ENCODE data around the gene MAGI2. TPM values are rescaled to one million over a fixed set of nuclear protein-coding genes. Genes with fewer than 3 reads are reported as not detected.
"Not testable (repeated sequence)": the region's sequence is repeated elsewhere in the genome, so short reads cannot be mapped to it uniquely, and the experiment has no call there.

The MAGI2 gene
- total RNA-seq, 2 donors from 2014 or later = 0.05 to 0.09 TPM

DNA sequence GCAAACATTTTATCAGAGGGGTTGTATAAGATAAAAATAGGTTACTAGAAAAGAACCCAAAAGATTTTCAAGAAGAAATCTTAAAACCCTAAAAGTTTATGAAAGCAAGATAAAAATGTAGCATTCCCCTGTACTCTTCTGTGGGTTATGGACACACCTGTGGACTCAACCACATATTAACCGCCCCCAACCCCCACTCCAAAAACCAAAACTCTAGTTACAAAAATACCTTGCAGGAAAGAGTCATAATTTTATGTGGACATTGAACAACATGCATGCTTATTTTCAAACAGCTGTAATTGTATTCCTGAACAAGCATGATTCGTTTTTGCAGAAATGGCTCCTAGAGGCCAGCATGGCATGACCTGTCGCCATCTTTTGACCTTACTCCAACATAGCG, 1188.0 kb downstream of the MAGI2 start:
- H3K36me3 Mint-ChIP-seq (ENCODE audit: low read depth) = no peaks in the 10 kb centered on the region
- H3K4me3 Mint-ChIP-seq = no peak overlapping the region
- H3K27me3 Mint-ChIP-seq = peaks cover 2% of the 10 kb centered on the region
- no peaks in the 10 kb centered on the region for H3K4me1 Mint-ChIP-seq
- no peak overlapping the region for H3K27ac Mint-ChIP-seq
- H3K9me3 Mint-ChIP-seq = peaks cover 6% of the 10 kb centered on the region
- no peak for ATAC-seq (replicated peaks)

DNA sequence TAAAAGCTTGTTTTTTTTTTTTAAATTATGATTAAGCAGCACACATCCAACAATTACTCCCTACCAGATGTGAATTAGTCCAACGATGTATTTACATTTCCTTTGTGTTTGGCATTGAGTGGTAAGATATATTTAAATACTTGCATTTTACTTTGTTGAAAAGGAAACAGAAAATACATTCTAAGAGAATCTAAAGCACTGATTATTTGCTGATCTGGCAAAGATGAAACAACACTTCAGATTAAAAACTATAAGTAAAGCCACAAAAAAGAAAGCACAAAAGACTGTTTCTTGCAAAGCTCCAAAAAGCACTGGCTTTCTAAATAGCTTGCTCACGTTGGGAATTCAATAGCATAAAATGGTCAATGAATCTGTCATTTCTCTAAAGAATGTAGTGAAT, 1188.4 kb downstream of the MAGI2 start:
- H3K27ac Mint-ChIP-seq = no peak overlapping the region
- H3K36me3 Mint-ChIP-seq (ENCODE audit: low read depth) = no peaks in the 10 kb centered on the region
- no peak overlapping the region for H3K4me3 Mint-ChIP-seq
- H3K9me3 Mint-ChIP-seq = peaks cover 2% of the 10 kb centered on the region
- no peak for ATAC-seq (replicated peaks)
- peaks cover 2% of the 10 kb centered on the region for H3K27me3 Mint-ChIP-seq
- H3K4me1 Mint-ChIP-seq = no peaks in the 10 kb centered on the region

DNA sequence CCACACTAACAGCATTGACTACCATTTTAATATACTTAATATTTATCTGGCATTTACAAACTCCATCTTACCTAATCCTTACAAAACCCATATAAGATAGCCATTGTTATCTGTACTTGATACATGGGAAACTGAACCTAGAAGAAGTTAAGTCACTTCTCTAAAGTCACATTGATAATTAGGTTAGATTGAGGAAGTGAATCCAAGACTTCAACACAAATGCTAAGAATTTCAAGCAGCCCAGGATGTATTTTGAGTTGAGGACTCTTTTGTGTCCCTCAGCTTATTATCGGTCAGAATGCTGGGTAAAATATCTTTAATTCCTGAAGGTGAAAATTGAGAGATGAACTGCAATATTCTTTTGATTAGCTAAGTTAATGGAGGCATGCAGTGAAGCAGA, 1189.4 kb downstream of the MAGI2 start:
- peaks cover 2% of the 10 kb centered on the region for H3K27me3 Mint-ChIP-seq
- ATAC-seq (replicated peaks) = no peak
- no peaks in the 10 kb centered on the region for H3K9me3 Mint-ChIP-seq
- no peak overlapping the region for H3K27ac Mint-ChIP-seq
- no peaks in the 10 kb centered on the region for H3K4me1 Mint-ChIP-seq
- no peaks in the 10 kb centered on the region for H3K36me3 Mint-ChIP-seq (ENCODE audit: low read depth)
- no peak overlapping the region for H3K4me3 Mint-ChIP-seq

DNA sequence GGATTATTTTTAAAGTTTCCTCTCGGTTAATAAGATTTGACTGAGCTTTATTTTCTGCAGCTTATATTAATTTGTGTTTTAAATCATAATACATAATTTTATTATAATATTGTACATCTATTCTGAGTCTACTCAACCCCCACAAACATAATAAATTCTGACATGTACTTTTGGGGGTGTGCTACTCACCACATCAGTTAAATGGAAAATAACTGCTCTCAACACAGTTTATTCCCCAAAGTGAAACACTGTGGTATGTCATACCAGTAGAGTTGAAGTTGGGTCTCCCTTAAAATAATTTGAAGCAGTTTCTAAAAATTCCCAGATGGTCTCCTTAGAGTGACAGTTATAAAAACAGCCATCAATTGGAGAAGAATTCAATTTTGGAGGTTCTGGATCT, 1191.7 kb downstream of the MAGI2 start:
- H3K36me3 Mint-ChIP-seq (ENCODE audit: low read depth) = no peaks in the 10 kb centered on the region
- H3K27ac Mint-ChIP-seq = no peak overlapping the region
- no peaks in the 10 kb centered on the region for H3K9me3 Mint-ChIP-seq
- H3K4me1 Mint-ChIP-seq = no peaks in the 10 kb centered on the region
- no peak for ATAC-seq (replicated peaks)
- peaks cover 2% of the 10 kb centered on the region for H3K27me3 Mint-ChIP-seq
- H3K4me3 Mint-ChIP-seq = no peak overlapping the region

DNA sequence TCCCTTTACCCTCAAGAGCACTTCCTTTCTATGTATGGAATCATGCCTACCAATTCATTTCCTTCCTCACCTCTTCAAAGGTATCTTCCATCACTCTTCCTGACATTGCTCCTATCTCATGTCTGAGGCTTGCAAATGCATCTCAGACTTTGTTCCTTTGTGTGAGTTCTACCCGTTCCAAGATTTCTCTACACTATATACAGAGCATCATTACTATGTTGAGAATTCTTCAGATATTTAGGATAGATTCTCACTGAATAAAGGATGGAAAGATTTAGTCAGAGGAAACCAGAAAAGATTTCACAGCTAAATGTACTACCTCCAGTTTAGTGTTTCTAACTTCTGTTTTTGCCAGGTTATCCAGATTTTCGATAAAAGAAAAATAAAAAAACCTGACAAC, 1192.2 kb downstream of the MAGI2 start:
- H3K9me3 Mint-ChIP-seq = no peaks in the 10 kb centered on the region
- no peak for ATAC-seq (replicated peaks)
- no peaks in the 10 kb centered on the region for H3K4me1 Mint-ChIP-seq
- H3K4me3 Mint-ChIP-seq = no peak overlapping the region
- peaks cover 2% of the 10 kb centered on the region for H3K27me3 Mint-ChIP-seq
- H3K36me3 Mint-ChIP-seq (ENCODE audit: low read depth) = no peaks in the 10 kb centered on the region
- H3K27ac Mint-ChIP-seq = no peak overlapping the region

DNA sequence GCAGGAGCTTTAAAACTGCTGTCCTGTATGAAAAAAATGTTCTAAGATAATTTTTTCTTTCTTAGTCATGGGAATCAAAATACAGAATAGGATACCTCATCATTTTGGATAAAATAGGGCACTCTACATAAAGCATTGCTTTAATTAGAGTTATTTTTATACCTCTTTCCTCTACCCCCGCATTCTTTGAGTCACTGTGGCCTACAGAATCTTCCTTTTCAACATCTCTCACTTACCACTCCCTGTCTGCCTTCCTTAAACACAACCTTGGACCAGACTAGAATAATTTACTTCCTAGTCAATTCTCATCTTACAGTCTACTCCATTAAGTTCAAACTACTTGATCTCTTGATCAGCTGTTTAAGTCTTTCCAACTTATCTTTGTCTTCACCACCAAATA, 1192.6 kb downstream of the MAGI2 start:
- Mint-ChIP-seq H3K27ac (no peak overlapping the region), H3K27me3 (peaks cover 2% of the 10 kb centered on the region), H3K36me3 (ENCODE audit: low read depth) (no peaks in the 10 kb centered on the region), H3K4me1 (no peaks in the 10 kb centered on the region), H3K9me3 (no peaks in the 10 kb centered on the region), H3K4me3 (no peak overlapping the region)
- no peak for ATAC-seq (replicated peaks)

DNA sequence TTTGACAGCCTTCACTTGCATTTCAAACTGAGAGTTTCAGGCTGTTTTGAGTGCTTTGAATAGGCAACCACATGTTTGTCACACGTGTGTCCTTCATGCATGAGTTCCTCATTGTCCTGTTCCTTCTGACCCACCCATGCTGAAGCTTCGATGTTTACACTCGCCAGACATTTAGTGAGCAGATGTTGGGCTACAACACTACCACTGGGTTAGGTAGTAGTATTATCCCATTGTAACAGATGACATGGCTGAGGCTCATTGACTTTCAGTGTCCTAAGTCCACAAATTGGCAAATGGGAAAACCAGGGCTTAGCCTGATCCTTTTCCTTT, 1198.8 kb downstream of the MAGI2 start:
- Mint-ChIP-seq H3K36me3 (ENCODE audit: low read depth) (no peaks in the 10 kb centered on the region), H3K27me3 (no peaks in the 10 kb centered on the region), H3K27ac (no peak overlapping the region), H3K9me3 (no peaks in the 10 kb centered on the region), H3K4me1 (no peaks in the 10 kb centered on the region), H3K4me3 (no peak overlapping the region)
- ATAC-seq (replicated peaks) = no peak

DNA sequence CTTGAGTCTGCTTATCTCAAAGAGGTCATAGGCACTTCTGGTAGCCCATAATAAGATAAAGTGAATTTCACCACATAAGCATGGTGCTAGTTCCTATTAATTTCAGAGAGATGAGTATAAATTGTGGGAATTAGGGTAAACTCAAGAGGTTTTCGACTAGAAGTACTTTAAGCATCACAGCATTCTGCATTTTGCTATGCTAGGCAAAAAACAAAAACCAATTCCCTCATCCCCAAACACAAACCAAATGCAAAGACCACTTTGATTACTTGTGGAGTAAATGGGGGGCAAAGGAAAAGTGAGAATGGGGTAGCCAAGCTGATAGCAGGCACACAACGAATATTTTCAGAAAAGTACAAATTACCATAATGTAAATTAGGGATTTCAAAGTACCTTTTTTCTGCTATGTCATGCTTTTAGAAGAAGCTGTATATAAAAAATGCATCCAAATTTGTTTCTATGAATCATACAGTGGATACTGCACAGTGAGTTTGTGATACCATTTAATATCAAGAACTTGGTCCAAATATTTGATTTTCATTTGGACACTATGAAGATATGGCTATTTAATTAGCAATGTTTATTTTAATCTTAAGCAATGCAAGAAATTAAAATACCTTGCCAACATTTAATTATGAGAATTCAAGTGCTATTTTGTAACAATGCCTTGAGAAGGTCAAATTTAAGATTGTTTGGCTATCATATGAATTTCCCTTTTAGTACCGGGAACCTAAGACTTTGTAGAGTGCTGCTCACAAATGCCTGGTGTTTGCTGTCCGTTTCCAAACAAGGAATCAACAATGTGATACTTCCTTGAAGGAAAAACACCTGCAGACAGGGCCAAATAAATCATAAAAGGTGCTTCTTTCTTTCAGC, 1199.4 kb downstream of the MAGI2 start:
- H3K27ac Mint-ChIP-seq = no peak overlapping the region
- H3K4me1 Mint-ChIP-seq = no peaks in the 10 kb centered on the region
- no peak overlapping the region for H3K4me3 Mint-ChIP-seq
- no peaks in the 10 kb centered on the region for H3K27me3 Mint-ChIP-seq
- H3K36me3 Mint-ChIP-seq (ENCODE audit: low read depth) = no peaks in the 10 kb centered on the region
- no peaks in the 10 kb centered on the region for H3K9me3 Mint-ChIP-seq
- ATAC-seq (replicated peaks) = no peak

DNA sequence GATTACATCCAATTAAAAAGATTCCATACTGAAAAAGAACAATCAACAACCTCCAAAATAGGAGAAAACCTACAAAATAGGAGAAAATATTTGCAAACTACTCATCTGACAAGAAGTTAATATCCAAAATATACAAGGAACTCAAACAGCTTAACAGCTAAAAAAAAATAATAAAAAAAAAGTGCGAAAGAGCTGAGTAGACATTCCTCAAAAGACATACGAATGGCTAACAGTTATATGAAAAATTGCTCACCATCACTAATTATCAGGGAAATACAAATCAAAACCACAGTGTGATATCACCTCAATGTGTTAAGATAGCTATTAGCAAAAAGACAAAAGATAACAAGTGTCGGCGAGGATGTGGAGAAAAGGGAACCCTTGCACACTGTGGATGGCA, 1204.6 kb downstream of the MAGI2 start:
- H3K4me1 Mint-ChIP-seq = no peaks in the 10 kb centered on the region
- ATAC-seq (replicated peaks) = no peak
- no peak overlapping the region for H3K4me3 Mint-ChIP-seq
- H3K27me3 Mint-ChIP-seq = peaks cover 8% of the 10 kb centered on the region
- H3K36me3 Mint-ChIP-seq (ENCODE audit: low read depth) = no peaks in the 10 kb centered on the region
- no peak overlapping the region for H3K27ac Mint-ChIP-seq
- peaks cover 10% of the 10 kb centered on the region for H3K9me3 Mint-ChIP-seq

DNA sequence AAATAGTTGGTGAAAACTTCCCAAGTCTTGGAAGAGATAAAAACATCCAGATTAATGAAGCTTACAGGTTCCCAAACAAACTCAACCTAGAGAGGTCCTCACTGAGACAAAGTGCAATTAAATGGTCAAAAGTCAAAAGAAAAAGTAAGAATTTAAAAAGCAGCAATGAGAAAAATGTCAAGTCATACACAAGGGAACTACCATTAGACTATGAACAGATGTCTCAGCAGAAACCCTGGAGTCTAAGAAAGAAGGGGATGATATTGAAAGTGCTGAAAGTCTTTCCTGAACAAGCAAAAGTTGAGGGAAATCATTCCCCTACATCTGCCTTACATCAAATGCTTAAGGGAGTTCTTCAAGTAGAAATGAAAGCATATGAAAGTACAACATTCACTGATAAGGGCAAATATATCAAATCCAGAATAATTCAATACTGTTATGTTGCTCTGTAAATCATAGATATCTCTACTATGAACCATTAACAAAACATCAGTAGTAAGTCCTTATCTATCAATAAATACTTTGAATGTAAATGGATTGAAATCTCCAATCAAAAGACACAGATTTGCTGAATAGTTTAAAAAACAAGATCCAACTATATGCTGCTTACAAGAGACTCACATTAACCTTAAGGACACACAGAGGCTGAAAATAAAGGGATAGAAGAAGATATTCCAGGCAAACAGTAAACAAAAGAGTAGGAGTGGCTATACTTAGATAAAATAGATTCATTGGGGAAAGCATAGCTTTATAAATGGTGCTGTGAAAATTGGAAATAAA, 1205.4 kb downstream of the MAGI2 start:
- Mint-ChIP-seq H3K27me3 (peaks cover 11% of the 10 kb centered on the region), H3K4me1 (no peaks in the 10 kb centered on the region), H3K27ac (no peak overlapping the region)

DNA sequence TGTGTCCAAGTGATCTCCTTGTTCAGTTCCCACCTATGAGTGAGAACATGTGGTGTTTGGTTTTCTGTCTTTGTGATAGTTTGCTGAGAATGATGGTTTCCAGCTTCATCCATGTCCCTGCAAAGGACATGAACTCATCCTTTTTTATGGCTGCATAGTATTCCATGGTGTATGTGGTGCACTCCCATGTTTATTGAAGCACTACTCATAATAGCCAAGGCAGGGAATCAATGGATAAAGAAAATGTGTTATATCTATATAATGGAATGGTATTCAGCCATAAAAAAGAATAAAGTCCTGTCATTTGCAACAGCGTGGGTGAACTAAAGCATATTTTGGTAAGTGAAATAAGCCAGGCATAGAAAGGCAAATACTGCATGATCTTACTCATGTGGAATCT, 1213.3 kb downstream of the MAGI2 start:
- Mint-ChIP-seq H3K9me3 (peaks cover 19% of the 10 kb centered on the region), H3K27me3 (peaks cover 21% of the 10 kb centered on the region)
- H3K27ac Mint-ChIP-seq; H3K4me1 Mint-ChIP-seq; H3K4me3 Mint-ChIP-seq; H3K36me3 Mint-ChIP-seq (ENCODE audit: low read depth); ATAC-seq (replicated peaks): not testable (repeated sequence)

More for the DNA sequence above, 1205.4 kb downstream of the MAGI2 start:
- no peaks in the 10 kb centered on the region for H3K36me3 Mint-ChIP-seq (ENCODE audit: low read depth)
- no peak overlapping the region for H3K4me3 Mint-ChIP-seq
- ATAC-seq (replicated peaks) = no peak
- peaks cover 10% of the 10 kb centered on the region for H3K9me3 Mint-ChIP-seq

DNA sequence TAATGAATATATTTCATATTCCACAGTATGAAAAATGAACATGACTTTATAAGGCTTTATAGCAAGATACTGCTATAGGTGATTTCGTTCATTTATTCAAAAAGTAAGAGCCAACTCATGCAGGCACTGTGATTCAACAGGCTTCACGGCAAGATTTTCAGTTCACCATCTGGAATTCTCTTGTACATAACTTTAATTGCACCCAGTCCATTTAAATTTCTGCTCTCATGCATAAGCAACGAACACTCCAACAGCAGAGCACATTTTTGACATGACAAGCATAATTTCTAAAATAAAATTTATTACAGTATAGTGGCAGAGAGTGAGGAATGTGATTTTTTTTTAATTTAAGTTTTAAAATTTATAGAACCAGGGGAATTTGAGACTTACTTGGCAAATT, 1218.8 kb downstream of the MAGI2 start:
- ATAC-seq (replicated peaks) = no peak
- no peak overlapping the region for H3K4me3 Mint-ChIP-seq
- H3K36me3 Mint-ChIP-seq (ENCODE audit: low read depth) = no peaks in the 10 kb centered on the region
- H3K9me3 Mint-ChIP-seq = peaks cover 10% of the 10 kb centered on the region
- peaks cover 18% of the 10 kb centered on the region for H3K27me3 Mint-ChIP-seq
- H3K4me1 Mint-ChIP-seq = peaks cover 6% of the 10 kb centered on the region
- H3K27ac Mint-ChIP-seq = no peak overlapping the region

DNA sequence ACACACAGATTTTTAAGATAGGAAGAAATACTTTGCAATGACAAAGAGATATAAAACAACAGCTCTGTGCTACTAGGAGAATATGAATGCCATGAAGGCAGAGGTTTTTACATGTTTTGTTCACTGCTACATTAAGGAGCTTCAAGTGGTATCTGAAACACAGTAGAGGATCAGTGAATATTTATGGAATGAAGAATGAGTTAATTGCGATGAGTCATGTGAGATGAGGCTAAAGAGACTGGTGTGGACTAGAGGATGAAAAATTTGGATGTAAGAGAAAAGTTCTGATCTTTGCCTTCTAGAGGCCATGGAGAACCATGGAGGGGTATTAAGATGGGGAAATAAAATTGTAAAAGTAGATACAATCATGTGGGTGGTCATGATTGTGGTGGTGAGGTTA, 1220.7 kb downstream of the MAGI2 start:
- Mint-ChIP-seq H3K27ac (no peak overlapping the region), H3K36me3 (ENCODE audit: low read depth) (no peaks in the 10 kb centered on the region), H3K4me3 (no peak overlapping the region)

DNA sequence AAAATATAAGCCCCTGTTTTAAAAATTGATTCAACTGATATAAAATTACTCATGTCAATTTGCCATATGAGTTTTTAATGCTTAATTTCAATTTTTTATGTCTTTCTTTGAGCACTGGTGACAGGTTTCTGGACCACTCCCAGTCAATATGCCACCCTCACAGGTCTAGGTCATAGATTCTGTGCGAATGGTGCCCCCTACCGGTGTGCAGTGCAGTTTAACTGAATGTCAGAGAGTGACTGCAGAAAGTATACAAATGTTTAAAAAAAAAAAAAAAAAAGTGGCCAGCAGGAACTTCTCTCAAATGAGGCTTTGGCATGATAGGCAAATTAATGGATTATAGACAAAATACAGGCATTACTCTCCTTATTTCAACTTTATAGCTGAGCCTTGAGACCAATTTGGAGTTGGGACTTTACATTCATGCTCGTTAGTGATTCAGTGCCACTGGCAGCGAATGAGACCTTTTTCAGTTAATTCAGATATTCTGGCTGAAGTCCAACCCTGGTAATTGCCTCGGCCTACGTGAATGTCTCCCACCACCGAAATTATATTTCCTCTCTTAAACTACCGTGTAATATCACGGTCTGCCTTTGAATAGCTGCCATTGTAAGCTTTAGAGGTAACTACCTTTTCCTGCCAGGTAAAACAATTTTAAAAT, 1227.3 kb downstream of the MAGI2 start:
- ATAC-seq (replicated peaks) = no peak
- H3K4me3 Mint-ChIP-seq = no peak overlapping the region
- no peaks in the 10 kb centered on the region for H3K4me1 Mint-ChIP-seq
- H3K27me3 Mint-ChIP-seq = peaks cover 6% of the 10 kb centered on the region
- H3K9me3 Mint-ChIP-seq = no peaks in the 10 kb centered on the region
- H3K36me3 Mint-ChIP-seq (ENCODE audit: low read depth) = no peaks in the 10 kb centered on the region
- H3K27ac Mint-ChIP-seq = no peak overlapping the region

More for the DNA sequence above, 1220.7 kb downstream of the MAGI2 start:
- peaks cover 4% of the 10 kb centered on the region for H3K9me3 Mint-ChIP-seq
- H3K4me1 Mint-ChIP-seq = no peaks in the 10 kb centered on the region
- peaks cover 13% of the 10 kb centered on the region for H3K27me3 Mint-ChIP-seq
- no peak for ATAC-seq (replicated peaks)

DNA sequence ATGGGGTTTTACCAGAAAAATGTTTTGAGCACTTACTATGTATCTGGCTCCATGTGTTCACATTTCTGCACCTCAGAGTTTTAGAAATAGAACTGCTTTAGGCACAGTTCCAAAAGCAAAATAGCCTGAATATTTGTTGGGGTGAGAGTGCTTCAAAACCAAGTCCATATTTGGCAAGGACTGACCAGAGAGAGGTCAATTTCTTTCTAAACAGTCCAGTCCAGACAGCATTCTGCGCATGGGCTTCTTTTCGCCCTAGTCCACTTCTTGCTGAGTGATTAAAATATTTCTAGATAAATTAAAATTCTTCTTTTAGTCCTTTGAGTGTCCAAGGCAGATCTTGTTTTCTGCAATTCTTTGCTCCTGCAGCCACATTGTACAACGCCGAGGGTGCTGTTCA, 1227.9 kb downstream of the MAGI2 start:
- Mint-ChIP-seq H3K4me1 (no peaks in the 10 kb centered on the region), H3K36me3 (ENCODE audit: low read depth) (no peaks in the 10 kb centered on the region), H3K4me3 (no peak overlapping the region), H3K9me3 (no peaks in the 10 kb centered on the region), H3K27me3 (peaks cover 7% of the 10 kb centered on the region), H3K27ac (no peak overlapping the region)
- no peak for ATAC-seq (replicated peaks)

Data from activated T-helper 17 cell treated with anti-CD3 and anti-CD28 coated beads, Interleukin-2, amount 50 U/mL, for 72 hours (primary cell).